Measurements from ENCODE around the gene ASPHD1. TPM values are rescaled to one million over a fixed set of nuclear protein-coding genes. Genes with fewer than 3 reads are reported as not detected.

ASPHD1 gene
- total and polyA plus RNA-seq, 2 donors (not counting 1 experiment from before 2014, with no cell fraction given) = 0.77 to 5.4 TPM

GRCh38 chr16:29940656-29941055, 40.4 kb downstream of the ASPHD1 start:
- DNase-seq (ENCODE audit: low read depth in 2 of 2) = no peak
- no peak overlapping the region for H3K9ac ChIP-seq (ENCODE audit: insufficient read depth, low read length)
- no peaks in the 10 kb centered on the region for H3K36me3 ChIP-seq (ENCODE audit: control insufficient read depth, insufficient read depth, low read length)
- H3K27me3 ChIP-seq (ENCODE audit: control insufficient read depth, insufficient read depth, low read length) = no peaks in the 10 kb centered on the region
- H3K27ac ChIP-seq (ENCODE audit: insufficient read depth, low read length) = no peak overlapping the region
- no peak overlapping the region for H2AFZ ChIP-seq (ENCODE audit: low read length)
- no peaks in the 10 kb centered on the region for H3K79me2 ChIP-seq (ENCODE audit: control insufficient read depth, insufficient read depth, low read length)
- no peaks in the 10 kb centered on the region for H4K20me1 ChIP-seq (ENCODE audit: control insufficient read depth, extremely low read depth, insufficient read depth, low read length)
- H3K4me2 ChIP-seq (ENCODE audit: extremely low read depth, insufficient read depth, low read length) = no peak overlapping the region
- TF ChIP-seq CTCF (conservative IDR thresholded peaks at IDR 0.05 in 1 of 2, IDR thresholded peaks at IDR 0.05 in 1 of 2; ENCODE audit: low read depth in 1 of 2, low read length in 2 of 2) (no peak), EZH2 (IDR thresholded peaks at IDR 0.05; ENCODE audit: low read length, missing control alignments) (no peak)
- H3K9me3 ChIP-seq (ENCODE audit: control insufficient read depth, insufficient read depth, low read depth, low read length) = no peaks in the 10 kb centered on the region
- H3K4me1 ChIP-seq (ENCODE audit: control insufficient read depth, extremely low read depth, insufficient read depth, low read length) = peaks cover 7% of the 10 kb centered on the region
- no peak overlapping the region for H3K4me3 ChIP-seq (replicated peaks in 1 of 4; ENCODE audit: control extremely low read depth in 1 of 4, insufficient read depth in 1 of 4, low read depth in 3 of 4, low read length in 4 of 4)

DNA sequence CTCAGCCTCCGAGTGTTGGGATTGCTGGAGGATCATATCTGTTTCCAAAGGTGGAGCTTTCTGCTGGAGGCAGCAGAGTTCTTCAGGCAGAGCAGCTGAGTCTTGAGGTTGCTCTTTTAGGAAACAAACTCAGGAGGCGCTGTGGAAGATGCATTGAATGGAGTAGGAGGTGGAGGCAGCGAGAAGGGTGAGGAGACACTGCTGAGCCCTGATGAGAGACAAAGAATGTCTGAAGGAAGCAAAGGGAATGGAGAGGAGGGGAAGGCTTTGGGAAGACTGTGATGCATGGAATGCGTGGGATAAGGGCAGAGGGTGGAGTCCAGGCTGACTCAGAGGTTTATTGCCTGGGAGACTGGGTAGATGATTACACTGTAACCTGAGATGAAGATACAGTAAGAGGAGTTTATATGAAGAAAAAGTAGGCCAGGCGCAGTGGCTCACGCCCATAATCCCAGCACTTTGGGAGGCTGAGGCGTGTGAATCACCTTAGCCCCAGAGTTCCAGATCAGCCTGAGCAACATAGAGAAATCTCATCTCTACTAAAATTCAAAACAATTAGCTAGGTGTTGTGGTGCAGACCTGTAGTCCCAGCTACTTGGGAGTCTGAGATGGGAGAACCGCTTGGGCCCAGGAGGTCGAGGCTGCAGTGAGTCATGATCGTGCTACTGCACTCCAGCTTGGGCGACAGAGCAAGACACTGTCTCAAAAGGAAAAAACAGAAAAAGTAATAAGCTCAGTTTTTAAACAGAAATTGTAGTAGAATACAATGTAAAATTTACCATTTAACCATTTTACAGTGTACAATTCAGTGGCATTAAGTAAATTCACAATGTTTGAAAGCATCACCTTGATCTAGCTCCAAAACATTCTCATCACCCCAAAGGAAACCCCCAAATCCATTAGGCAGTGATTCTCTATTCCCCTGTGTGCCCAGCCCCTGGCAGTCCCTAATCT, 43.8 kb downstream of the ASPHD1 start:
- DNase-seq (ENCODE audit: low read depth in 2 of 2) = peak; percentile 98 to 99
- Histone ChIP-seq H3K27me3 (ENCODE audit: control insufficient read depth, insufficient read depth, low read length) (no peaks in the 10 kb centered on the region), H3K27ac (ENCODE audit: insufficient read depth, low read length) (peak overlapping the region; percentile 88), H3K36me3 (ENCODE audit: control insufficient read depth, insufficient read depth, low read length) (no peaks in the 10 kb centered on the region), H3K9ac (ENCODE audit: insufficient read depth, low read length) (peak overlapping the region; percentile 36), H2AFZ (ENCODE audit: low read length) (peak overlapping the region; percentile 56), H3K9me3 (ENCODE audit: control insufficient read depth, insufficient read depth, low read depth, low read length) (no peaks in the 10 kb centered on the region), H4K20me1 (ENCODE audit: control insufficient read depth, extremely low read depth, insufficient read depth, low read length) (no peaks in the 10 kb centered on the region), H3K79me2 (ENCODE audit: control insufficient read depth, insufficient read depth, low read length) (no peaks in the 10 kb centered on the region), H3K4me3 (replicated peaks in 1 of 4; ENCODE audit: control extremely low read depth in 1 of 4, insufficient read depth in 1 of 4, low read depth in 3 of 4, low read length in 4 of 4) (peak overlapping the region in 1 of 4 experiments; percentile 31), H3K4me1 (ENCODE audit: control insufficient read depth, extremely low read depth, insufficient read depth, low read length) (peaks cover 7% of the 10 kb centered on the region), H3K4me2 (ENCODE audit: extremely low read depth, insufficient read depth, low read length) (peak overlapping the region; percentile 74)
- TF ChIP-seq EZH2 (IDR thresholded peaks at IDR 0.05; ENCODE audit: low read length, missing control alignments) = no peak
- peak; percentile 36 for TF ChIP-seq CTCF (conservative IDR thresholded peaks at IDR 0.05 in 1 of 2, IDR thresholded peaks at IDR 0.05 in 1 of 2; ENCODE audit: low read depth in 1 of 2, low read length in 2 of 2)

DNA sequence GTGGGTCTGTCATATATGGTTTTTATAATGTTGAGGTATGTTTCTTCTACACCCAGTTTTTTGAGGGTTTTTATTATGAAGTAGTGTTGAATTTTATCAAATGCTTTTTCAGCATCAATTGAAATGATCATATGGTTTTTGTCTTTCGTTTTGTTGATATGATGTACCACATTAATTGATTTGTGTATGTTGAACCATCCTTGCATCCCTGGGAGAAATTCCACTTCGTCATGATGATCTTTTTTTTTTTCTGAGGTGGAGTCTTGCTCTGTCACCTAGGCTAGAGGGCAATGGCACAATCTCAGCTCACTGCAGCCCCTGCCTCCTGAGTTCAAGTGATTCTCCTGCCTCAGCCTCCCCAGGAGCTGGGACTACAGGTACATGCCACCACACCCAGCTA, 47.6 kb downstream of the ASPHD1 start:
- H3K4me1 ChIP-seq (ENCODE audit: control insufficient read depth, extremely low read depth, insufficient read depth, low read length) = peaks cover 7% of the 10 kb centered on the region
- no peaks in the 10 kb centered on the region for H3K36me3 ChIP-seq (ENCODE audit: control insufficient read depth, insufficient read depth, low read length)
- no peak for DNase-seq (ENCODE audit: low read depth in 2 of 2)
- H2AFZ ChIP-seq (ENCODE audit: low read length) = no peak overlapping the region
- H4K20me1 ChIP-seq (ENCODE audit: control insufficient read depth, extremely low read depth, insufficient read depth, low read length) = no peaks in the 10 kb centered on the region
- H3K4me3 ChIP-seq (replicated peaks in 1 of 4; ENCODE audit: control extremely low read depth in 1 of 4, insufficient read depth in 1 of 4, low read depth in 3 of 4, low read length in 4 of 4) = no peak overlapping the region
- no peaks in the 10 kb centered on the region for H3K79me2 ChIP-seq (ENCODE audit: control insufficient read depth, insufficient read depth, low read length)
- H3K27ac ChIP-seq (ENCODE audit: insufficient read depth, low read length) = no peak overlapping the region
- H3K9ac ChIP-seq (ENCODE audit: insufficient read depth, low read length) = no peak overlapping the region
- TF ChIP-seq CTCF (conservative IDR thresholded peaks at IDR 0.05 in 1 of 2, IDR thresholded peaks at IDR 0.05 in 1 of 2; ENCODE audit: low read depth in 1 of 2, low read length in 2 of 2) (no peak), EZH2 (IDR thresholded peaks at IDR 0.05; ENCODE audit: low read length, missing control alignments) (no peak)
- H3K9me3 ChIP-seq (ENCODE audit: control insufficient read depth, insufficient read depth, low read depth, low read length) = no peaks in the 10 kb centered on the region
- H3K4me2 ChIP-seq (ENCODE audit: extremely low read depth, insufficient read depth, low read length) = no peak overlapping the region
- no peaks in the 10 kb centered on the region for H3K27me3 ChIP-seq (ENCODE audit: control insufficient read depth, insufficient read depth, low read length)
